Stimulated activated CD8-positive, alpha-beta memory T cell treated with anti-CD3 and anti-CD28 coated beads, Interleukin-15, amount 100 ng/mL, for 1 hour (primary cell): ENCODE results near the gene SPATA2L.

Experiments used
- DNase-seq: peaks from one replicate; pipeline ENCODE4 v3.0.0-alpha.2; 2020; ENCODE audit warnings: low read depth

SPATA2L gene, protein sequence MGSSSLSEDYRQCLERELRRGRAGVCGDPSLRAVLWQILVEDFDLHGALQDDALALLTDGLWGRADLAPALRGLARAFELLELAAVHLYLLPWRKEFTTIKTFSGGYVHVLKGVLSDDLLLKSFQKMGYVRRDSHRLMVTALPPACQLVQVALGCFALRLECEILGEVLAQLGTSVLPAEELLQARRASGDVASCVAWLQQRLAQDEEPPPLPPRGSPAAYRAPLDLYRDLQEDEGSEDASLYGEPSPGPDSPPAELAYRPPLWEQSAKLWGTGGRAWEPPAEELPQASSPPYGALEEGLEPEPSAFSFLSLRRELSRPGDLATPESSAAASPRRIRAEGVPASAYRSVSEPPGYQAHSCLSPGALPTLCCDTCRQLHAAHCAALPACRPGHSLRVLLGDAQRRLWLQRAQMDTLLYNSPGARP

DNA sequence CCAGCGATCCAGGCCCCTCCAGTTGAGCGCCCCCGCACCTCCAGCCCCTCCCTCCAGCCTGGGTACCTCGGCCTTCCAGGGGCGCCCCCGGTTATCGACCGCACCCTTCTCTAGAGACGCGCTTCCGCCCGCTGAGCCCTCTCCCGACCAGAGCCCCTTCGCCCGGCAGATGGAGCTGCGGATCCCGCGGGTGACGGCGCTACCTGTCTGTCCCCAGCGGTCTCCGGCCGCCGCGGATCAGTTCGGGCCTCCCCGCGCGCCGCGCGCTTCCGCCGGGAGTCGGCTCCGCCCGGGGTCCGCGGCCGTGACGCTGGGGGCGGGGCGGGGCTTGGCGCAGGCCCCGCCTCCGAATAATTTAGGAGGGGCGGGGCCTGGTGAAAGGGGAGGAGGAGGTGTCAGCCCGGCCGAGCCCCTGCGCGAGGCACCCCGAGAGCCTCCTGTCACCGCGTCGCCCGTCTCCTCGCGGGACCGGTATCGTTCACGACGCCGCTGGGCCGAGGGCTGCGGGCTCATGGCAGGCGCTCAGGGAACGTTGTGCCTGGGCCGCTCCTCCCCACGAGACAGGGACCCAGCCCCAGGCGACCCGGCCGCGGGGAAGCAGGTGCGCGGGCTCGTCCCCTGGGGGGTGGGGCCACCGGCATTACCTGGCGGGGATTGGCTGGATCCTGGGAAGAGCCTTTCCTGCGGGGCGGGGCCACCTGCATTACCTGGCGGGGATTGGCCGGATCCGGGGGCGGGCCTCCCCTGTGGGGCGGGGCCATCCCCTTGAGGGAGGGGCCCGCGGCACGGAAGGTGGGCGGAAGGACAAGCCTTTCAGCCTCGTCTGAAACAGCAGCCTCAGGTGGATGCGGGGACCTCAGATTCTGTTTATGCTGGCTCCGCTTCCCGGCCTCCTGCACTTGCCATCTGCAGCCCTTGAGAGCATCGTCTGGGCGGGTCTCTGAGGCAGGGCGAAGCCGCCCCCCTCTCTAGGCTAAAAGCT is at the start of gene SPATA2L:
TSS of gene SPATA2L (minus strand) at position 281 of the 982 bp plus-strand sequence. CDS start 473 bp downstream, outside the sequence.
- DNase-seq: peak; percentile 94

DNA sequence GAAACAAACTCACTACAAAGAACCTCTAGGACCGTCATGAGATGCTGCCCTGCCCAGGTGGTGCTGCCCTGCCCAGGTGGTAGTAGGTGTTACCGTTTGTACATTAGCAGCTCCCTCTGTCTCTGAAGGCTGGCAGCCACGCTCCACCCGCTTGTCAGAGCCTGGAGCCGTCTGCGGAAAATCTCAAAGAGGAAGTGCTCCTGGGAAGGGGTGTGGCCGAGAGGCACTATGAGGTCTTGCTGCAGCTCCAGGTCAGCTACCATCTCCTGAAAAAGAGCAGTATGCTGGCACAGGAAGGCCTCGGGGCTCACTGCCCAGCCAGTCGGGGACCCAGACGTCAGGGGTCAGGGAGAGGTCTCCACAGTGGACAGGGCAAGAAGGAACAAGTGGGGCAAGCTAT is 48.1 kb upstream of the SPATA2L start:
- DNase-seq: no peak

DNA sequence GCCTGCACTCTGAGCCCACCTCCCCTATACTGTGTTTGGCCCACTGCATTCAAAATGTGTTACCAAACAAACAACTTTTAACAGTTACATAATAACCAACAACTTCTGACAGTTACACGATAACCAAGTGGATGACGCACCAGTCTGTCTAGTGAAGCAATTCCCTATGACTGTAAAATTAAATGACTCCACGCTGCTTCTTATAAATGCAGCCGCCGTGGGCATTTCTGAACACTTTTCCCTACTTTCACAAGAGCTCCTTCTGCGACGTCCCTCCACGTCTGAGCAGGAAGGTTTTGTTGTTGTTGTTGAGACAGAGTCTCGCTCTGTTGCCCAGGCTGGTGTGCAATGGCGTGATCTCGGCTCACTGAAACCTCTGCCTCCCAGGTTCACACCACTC is 47.4 kb upstream of the SPATA2L start:
- no peak for DNase-seq

DNA sequence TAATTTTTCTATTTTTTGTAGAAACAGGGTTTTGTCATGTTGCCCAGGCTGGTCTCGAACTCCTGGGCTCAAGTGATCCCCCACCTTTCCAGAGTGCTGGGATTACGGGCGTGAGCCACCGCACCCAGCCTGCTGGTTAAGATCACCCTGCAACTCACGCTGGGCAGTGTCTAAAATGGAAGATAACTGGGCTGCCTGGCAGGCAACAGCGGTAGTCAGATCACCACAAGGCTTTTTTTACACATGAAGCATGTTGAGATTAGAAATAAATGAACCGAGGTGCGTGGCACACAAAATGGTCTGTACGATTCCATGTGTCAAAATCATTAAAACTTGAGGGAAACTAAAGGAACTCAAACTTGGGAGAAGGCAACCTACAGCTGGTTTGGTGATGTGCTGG is 46.6 kb upstream of the SPATA2L start:
- DNase-seq: no peak

DNA sequence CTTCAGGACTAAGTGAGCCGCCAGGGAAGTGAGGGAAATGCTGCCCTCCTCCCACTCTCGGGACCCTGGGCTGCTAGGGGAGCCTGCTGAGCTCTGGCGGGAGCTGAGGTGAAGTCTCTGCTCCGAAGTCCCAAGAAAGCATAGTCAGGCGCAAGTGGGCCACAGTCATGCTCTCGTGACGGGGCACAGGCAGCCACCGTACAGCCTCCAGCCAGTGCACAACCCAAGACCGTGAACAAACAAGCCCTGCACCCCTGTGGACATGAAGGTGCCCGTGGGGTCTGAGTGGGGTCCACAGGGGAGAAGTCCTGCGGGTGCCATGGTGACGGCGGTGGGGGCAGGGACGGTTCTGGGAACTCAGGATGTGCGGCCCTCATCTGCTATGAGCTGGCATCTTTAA is 44.5 kb upstream of the SPATA2L start:
- DNase-seq: no peak

DNA sequence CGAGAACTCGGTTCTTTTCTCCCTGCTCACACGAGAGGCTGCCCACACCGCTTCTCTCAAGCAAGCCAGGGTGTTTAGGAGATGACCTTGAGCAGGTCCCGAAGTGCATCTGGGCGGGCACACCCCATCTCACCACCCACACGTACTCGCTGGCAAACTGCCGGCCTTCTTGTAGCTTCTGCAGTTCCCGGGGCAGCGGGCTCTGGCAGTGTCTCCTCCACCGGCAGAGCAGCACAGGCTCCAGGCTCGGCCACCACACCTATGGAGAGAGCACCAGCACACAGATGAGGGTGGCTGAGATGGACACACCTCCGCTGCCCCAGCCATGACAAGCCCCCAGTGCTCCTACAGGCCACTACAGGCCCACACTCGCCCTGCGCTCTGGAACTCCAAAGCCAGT is 43.3 kb upstream of the SPATA2L start:
- DNase-seq: no peak

DNA sequence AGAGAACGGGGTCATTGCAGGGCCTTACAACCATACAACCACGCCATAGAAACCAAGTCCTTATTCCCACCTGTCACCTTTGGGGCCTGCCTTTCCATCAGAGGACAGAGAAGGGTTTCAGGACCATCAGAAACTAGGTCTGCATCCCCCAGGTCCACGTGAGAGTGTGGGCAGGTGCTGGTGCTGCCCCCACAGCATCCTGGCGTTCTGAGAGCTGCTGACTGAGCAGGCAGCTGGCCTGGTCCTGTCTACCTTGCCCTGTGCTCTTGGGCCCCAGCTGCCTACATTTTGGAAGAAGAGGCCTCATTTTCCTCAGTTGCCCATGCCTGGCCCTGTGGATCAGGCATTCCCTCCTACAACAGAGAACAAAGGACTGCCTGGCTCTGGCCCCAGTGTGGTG is 41.4 kb upstream of the SPATA2L start:
- no peak for DNase-seq

DNA sequence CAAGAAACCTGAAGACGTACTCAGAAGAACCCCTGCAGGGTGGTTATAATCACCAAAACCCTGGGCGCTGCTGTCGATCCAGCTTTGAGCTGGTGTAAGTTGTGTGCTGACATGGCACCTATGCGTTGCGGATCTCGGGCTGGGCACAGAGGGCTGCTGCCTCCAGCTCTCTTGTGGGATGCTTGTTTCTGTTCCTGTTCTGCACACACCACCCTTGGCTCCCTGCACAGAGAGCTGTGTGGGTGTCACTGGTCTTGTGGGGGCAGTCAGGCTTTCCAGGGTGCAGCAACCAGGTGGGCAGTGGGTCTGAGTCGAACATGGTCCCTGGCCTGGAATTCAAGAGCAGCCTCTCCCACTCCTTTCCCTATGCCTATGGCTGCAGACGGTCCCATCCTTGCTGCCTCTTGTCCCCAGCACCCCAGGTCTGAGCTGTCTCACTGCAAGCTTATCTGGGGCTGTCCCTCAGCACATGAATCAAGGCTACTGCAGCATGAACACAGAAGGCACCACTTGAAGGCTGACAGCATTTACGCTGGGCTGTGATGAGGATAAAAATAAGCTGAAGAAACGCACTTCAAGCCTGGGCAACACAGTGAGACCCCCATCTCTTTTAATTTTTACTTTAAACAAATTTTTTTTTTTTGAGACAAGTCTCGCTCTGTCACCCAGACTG is 40.0 kb upstream of the SPATA2L start:
- no peak for DNase-seq

DNA sequence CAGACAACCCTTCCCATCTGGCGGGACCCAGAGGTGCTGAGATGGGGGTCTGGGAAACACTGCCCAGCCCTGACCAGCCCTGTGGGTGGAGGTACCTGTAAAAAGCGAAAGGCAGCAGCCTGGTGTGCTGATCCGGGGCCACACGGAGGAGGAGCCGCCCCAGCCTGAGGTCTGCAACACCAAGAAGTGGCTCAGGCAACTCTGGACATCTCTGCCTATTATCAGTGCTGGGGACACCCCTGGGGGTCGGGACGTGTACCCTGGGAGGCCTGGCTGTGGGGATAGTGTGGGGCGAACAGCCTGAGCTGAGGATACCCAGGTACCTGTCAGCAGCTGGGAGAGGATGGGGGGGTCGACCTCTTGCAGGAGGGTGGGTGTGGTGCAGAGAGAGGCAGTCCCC is 37.9 kb upstream of the SPATA2L start:
- DNase-seq: no peak

DNA sequence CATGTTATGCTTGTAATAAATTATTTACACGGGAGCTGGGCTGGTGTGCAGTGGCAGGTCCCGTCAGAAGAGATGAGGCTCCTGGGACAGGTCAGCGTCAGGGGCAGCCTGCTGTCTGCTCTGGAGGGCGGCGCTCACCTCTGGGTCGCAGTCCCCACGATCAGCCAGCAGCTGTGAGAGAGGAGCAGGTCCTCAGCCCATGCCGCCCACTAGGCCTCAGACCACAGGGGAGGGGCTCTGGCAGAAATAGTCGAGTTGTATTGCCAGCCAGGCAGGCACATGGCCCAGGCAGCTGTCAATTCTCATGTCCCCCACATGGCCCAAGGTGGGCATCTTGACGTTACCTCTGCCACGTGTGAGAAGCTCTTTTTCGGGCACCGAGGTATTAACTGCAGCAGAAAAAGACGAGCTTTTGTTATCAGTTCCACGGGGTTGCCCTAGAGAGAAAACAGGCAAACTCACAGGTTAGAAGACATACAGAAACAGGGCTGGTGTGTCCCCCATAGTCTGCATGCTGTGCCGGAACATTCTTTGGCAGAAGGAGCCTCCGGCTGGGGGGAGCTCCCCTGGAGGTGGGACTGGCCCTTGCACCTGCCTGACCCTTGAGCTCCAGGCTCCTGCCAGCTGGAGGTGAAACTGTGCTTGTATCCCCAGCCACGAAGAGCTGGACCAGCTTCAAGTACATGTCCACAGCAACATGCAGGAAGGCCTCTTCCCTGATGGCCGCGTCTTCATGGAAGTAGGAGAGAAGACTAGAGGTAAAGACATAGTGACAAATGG is 37.2 kb upstream of the SPATA2L start:
- no peak for DNase-seq

DNA sequence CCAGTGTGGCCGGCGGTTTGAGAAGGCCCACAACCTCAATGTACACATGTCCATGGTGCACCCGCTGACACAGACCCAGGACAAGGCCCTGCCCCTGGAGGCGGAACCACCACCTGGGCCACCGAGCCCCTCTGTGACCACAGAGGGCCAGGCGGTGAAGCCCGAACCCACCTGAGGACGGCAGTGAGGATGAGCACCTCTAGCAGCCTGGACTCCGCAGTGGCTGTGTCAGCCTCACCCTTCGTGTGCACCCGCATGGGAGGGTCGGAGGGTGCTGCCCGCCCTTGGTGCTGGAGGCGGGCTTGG is 36.5 kb upstream of the SPATA2L start:
- DNase-seq: no peak

DNA sequence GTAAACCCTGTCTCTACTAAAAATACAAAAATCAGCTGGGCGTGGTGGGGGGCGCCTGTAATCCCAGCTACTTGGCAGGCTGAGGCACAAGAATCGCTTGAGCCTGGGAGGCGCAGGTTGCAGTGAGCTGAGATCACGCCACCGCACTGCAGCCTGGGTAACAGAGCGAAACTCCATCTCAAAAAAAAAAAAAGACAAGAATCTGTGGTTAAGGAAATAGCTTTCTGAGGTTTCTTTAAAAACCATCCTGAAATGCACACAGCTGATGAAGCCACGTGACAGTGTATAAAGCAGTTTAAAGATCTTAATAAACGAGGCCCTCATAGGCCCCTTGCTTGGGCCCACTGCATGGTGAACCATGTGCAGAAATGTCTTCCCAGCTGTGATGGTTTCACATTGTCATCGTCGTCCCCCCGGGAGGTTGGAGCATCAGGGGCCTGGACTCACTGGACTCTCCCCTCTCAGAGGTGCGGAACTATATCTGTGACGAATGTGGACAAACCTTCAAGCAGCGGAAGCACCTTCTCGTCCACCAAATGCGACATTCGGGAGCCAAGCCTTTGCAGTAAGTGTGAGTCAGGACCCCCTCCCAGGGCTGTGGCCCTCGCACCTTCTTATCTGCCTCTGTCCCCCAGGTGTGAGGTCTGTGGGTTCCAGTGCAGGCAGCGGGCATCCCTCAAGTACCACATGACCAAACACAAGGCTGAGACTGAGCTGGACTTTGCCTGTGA is 36.0 kb upstream of the SPATA2L start:
- DNase-seq: peak; percentile 12

DNA sequence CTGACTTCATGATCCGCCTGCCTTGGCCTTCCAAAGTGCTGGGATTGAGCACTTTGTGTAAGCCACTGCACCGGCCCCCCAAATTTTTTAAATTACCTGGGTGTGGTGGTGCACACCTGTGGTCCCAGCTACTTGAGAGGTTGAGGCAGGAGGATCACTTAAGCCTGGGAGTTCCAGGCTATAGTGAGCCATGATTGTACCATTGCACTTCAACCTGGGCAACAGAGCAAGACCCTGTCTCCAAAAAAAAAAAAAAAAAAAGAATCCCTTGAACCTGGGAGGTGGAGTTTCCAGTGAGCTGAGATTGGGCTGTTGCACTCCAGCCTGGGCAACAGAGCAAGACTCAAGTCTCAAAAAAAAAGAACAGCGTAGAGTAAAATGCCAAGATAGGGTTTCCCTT is 35.0 kb upstream of the SPATA2L start:
- no peak for DNase-seq

DNA sequence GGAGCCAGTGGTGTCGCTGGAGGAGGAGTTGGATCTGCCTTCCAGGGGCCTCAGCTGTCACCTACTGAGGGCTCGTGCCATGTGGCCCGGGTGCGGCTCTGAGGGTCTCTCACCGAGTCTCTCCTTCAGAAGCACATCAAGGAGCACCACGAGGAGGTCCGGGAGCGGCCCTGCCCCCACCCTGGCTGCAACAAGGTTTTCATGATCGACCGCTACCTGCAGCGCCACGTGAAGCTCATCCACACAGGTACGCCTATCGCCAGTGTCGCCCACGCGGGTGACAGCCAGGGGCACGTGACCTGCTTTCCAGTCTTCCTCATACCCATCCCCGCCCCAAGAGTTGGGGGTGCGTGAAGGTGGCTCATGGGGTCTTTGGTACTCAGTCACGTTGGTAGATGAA is 32.3 kb upstream of the SPATA2L start:
- DNase-seq: no peak

DNA sequence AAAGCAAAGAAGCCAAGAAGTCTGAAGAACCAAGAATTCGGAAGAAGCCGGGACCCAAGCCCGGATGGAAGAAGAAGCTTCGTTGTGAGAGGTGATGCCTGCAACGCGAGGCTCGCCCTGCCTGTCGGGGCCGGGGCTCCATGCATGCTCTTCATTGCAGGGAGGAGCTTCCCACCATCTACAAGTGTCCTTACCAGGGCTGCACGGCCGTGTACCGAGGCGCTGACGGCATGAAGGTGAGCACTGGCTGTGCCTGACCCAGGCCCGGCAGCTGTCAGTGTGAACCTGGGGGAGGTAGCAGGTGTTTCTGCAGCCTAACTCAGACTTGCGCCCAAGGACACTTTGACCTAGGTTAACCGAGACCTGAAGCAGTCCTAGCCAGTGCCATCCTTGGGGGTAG is 31.8 kb upstream of the SPATA2L start:
- DNase-seq: no peak

DNA sequence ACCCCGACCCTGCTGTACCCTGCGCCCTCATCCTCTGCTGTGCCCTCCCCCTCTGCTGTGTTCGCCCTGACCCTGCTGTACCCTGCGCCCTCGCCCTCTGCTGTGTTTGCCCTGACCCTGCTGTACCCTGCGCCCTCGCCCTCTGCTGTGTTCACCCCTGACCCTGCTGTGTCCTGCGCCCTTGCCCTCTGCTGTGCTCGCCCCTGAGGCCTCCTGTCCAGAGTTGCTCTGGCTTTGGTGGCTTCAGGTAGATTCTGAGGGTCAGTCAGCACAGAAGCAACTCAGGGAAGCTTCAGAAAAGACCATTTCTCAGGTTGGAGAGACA is 31.4 kb upstream of the SPATA2L start:
- DNase-seq: no peak

DNA sequence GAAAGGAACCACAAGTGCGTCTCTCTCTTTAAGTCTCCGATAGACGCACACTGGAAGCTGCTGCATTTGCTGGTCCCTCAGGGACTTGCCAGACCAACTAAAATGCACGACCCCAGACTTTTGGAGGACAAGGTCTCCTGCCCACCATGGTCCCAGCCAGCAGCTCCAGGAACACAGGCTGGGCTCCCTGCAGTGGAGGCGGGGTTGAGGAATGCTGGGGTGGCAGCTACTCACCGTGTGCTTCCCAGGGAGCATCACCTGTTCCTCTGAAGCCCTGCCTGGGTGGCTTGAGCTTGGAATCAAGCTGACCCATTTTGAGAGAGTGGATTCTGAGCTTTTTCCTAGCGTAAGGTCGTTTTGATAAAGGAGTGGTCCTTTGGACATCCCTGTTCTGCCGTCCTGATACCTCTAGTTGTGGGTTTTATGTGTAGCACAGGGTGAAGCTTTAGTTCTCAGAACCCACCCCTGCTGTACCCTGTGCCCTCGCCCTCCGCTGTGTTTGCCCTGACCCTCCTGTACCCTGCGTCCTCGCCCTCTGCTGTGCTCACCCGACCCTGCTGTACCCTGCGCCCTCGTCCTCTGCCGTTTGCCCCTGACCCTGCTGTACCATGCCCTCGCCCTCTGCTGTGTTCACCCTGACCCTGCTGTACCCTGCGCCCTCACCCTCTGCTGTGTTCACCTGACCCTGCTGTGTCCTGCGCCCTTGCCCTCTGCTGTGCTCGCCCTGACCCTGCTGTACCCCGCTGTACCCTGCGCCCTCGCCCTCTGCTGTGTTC is 30.8 kb upstream of the SPATA2L start:
- DNase-seq: no peak

DNA sequence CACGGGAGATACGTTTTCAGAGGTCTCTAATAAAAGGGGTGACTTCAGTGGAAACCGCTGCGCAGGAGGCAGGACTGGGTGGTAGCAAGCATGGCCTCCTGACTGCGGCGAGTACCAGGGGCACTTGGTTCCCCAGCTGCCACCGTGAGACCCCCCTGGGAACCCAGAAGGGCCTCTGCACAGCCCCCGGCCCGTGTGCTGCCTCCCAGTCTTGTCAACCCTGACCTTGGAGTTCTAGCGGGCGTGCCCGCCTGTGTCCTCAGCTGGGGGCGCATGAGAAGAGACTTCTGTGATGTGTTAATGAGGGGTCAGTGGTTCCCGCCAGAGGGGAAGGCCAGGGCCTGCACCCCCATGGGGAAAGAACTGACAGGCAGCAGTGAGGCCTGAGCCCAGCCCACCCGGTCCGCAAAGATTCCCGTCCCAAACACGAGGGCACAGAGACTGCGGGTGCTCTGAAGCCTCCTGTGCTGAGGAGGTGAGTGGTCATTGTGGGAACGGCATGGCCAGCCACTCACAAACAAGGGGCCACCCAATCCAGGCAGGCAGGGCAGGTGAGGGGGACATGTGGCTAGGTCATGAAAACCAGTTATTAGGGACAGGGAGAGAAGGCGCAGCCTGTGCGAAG is 29.2 kb upstream of the SPATA2L start:
- DNase-seq: no peak

DNA sequence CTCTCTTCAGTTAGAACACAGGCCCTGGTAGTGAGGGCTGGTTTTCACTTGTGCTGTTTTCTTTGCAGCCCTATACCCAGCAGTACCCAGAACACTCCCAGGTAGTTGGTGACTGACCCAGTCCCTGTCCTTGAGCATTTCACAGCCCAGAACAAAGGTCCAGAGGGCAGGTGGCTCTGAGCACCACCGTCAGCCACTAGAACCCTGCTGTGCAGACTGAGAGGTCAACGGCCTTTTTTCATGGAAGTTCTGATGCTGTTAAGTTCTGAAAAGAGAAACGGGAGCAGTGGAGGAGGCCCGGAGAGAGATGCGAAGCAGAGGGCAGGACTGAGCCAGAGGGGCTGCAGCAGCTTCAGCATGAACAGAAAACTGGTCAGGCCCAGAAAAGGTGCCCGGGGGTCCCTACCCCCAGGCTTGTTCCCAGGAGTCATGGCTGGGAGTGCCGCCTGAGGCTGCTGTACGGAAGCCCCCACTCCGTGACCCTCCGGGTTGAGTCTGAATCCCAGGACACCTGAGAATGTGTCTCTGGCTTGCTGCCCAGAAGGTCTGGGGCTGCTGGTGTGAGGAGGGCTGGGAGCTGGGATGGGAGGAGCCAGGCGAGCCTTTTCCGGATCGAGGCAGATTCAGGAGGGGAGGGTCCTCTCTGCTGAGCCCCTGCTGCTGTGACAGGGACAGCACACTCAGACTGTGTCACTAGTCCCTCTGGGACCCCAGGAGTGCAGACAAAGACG is 28.5 kb upstream of the SPATA2L start:
- no peak for DNase-seq
